ENCODE measurements around the gene B3GAT2.

Gene B3GAT2

GRCh38 chr6:70863343-70863742, 93.5 kb downstream of the B3GAT2 start:
- Histone ChIP-seq H3K4me1 (ENCODE audit: low read length) (no peaks in the 10 kb centered on the region), H3K9me2 (replicated peaks; ENCODE audit: insufficient read depth, low read length) (no peaks in the 10 kb centered on the region), H3K9ac (ENCODE audit: low read length) (no peak overlapping the region), H2AFZ (ENCODE audit: low read length) (no peak overlapping the region), H3K27me3 (replicated peaks; ENCODE audit: insufficient read depth, low read length) (no peaks in the 10 kb centered on the region), H3K9me3 (replicated peaks; ENCODE audit: insufficient read depth, low read length) (no peaks in the 10 kb centered on the region), H3K36me3 (replicated peaks; ENCODE audit: insufficient read depth, low read length) (no peaks in the 10 kb centered on the region), H3K79me2 (ENCODE audit: low read length) (no peaks in the 10 kb centered on the region), H3K4me2 (ENCODE audit: low read depth, low read length) (no peak overlapping the region), H3K27ac (ENCODE audit: low read length) (no peak overlapping the region), H4K20me1 (ENCODE audit: insufficient read depth, low read length) (no peaks in the 10 kb centered on the region), H3K4me3 (ENCODE audit: low read length) (no peak overlapping the region), H3F3A (ENCODE audit: insufficient read depth, low read length) (no peaks in the 10 kb centered on the region)
- TF ChIP-seq EZH2phosphoT487 (IDR thresholded peaks at IDR 0.05; ENCODE audit: low read length), result no peak
- TF ChIP-seq, protein P1, sequence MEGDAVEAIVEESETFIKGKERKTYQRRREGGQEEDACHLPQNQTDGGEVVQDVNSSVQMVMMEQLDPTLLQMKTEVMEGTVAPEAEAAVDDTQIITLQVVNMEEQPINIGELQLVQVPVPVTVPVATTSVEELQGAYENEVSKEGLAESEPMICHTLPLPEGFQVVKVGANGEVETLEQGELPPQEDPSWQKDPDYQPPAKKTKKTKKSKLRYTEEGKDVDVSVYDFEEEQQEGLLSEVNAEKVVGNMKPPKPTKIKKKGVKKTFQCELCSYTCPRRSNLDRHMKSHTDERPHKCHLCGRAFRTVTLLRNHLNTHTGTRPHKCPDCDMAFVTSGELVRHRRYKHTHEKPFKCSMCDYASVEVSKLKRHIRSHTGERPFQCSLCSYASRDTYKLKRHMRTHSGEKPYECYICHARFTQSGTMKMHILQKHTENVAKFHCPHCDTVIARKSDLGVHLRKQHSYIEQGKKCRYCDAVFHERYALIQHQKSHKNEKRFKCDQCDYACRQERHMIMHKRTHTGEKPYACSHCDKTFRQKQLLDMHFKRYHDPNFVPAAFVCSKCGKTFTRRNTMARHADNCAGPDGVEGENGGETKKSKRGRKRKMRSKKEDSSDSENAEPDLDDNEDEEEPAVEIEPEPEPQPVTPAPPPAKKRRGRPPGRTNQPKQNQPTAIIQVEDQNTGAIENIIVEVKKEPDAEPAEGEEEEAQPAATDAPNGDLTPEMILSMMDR (IDR thresholded peaks at IDR 0.05; ENCODE audit: low read length), result no peak
- no peak for TF ChIP-seq EZH2 (optimal IDR thresholded peaks at IDR 0.05; ENCODE audit: low read depth, low read length)
- DNase-seq, result no peak

DNA sequence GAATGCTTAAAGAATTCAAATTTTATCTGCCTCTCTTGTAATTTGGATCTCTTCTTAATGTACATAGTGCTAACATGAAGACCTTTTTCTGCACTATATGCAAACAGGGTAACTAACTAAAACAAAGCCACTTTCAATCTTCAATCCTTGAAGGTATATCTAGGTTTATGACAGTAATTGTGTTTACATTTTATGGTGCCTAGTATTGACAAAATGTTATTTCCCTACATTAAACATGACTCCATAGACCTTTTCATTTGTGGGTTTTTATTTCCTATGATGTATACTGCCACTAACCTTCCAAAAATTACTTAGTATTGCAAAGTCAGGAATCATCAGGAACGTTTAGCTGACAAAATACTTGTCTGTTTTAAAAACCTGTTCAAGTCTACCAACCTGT, 95.9 kb downstream of the B3GAT2 start:
- H4K20me1 ChIP-seq (ENCODE audit: insufficient read depth, low read length), result no peaks in the 10 kb centered on the region
- no peak overlapping the region for H3K4me3 ChIP-seq (ENCODE audit: low read length)
- no peak for DNase-seq
- no peaks in the 10 kb centered on the region for H3K79me2 ChIP-seq (ENCODE audit: low read length)
- H3K9me3 ChIP-seq (replicated peaks; ENCODE audit: insufficient read depth, low read length), result no peaks in the 10 kb centered on the region
- H3K27ac ChIP-seq (ENCODE audit: low read length), result no peak overlapping the region
- H3F3A ChIP-seq (ENCODE audit: insufficient read depth, low read length), result no peaks in the 10 kb centered on the region
- no peaks in the 10 kb centered on the region for H3K9me2 ChIP-seq (replicated peaks; ENCODE audit: insufficient read depth, low read length)
- TF ChIP-seq EZH2 (optimal IDR thresholded peaks at IDR 0.05; ENCODE audit: low read depth, low read length) (no peak), EZH2phosphoT487 (IDR thresholded peaks at IDR 0.05; ENCODE audit: low read length) (no peak)
- TF ChIP-seq, protein P1 (IDR thresholded peaks at IDR 0.05; ENCODE audit: low read length), result no peak
- H3K4me2 ChIP-seq (ENCODE audit: low read depth, low read length), result no peak overlapping the region
- H3K4me1 ChIP-seq (ENCODE audit: low read length), result no peaks in the 10 kb centered on the region
- H3K27me3 ChIP-seq (replicated peaks; ENCODE audit: insufficient read depth, low read length), result no peaks in the 10 kb centered on the region
- no peaks in the 10 kb centered on the region for H3K36me3 ChIP-seq (replicated peaks; ENCODE audit: insufficient read depth, low read length)
- H3K9ac ChIP-seq (ENCODE audit: low read length), result no peak overlapping the region
- H2AFZ ChIP-seq (ENCODE audit: low read length), result no peak overlapping the region

DNA sequence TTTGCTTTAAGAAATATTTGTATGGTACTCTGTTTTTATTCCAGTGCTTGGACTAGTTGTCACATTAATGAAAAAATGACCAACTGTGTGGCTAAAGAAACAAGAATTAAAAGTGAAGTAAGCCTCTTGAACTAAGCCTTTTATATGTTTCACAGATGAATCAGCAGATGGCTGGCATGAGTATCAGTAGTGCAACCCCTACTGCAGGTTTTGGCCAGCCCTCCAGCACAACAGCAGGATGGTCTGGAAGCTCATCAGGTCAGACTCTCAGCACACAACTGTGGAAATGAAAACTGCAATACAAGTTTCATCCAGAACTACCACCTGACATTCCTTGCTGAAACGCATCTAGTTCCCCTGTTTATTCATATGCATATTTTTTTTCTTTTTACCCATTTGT, 96.8 kb downstream of the B3GAT2 start:
- H3K9me3 ChIP-seq (replicated peaks; ENCODE audit: insufficient read depth, low read length), result no peaks in the 10 kb centered on the region
- no peak for TF ChIP-seq EZH2 (optimal IDR thresholded peaks at IDR 0.05; ENCODE audit: low read depth, low read length)
- TF ChIP-seq, protein P1 (IDR thresholded peaks at IDR 0.05; ENCODE audit: low read length), result no peak
- no peak for TF ChIP-seq EZH2phosphoT487 (IDR thresholded peaks at IDR 0.05; ENCODE audit: low read length)
- H3K4me3 ChIP-seq (ENCODE audit: low read length), result no peak overlapping the region

More for the DNA sequence above, 96.8 kb downstream of the B3GAT2 start:
- no peak overlapping the region for H3K9ac ChIP-seq (ENCODE audit: low read length)
- no peaks in the 10 kb centered on the region for H3K79me2 ChIP-seq (ENCODE audit: low read length)
- no peak overlapping the region for H3K27ac ChIP-seq (ENCODE audit: low read length)
- no peaks in the 10 kb centered on the region for H3K36me3 ChIP-seq (replicated peaks; ENCODE audit: insufficient read depth, low read length)
- no peak overlapping the region for H2AFZ ChIP-seq (ENCODE audit: low read length)
- no peak for DNase-seq
- H3K9me2 ChIP-seq (replicated peaks; ENCODE audit: insufficient read depth, low read length), result no peaks in the 10 kb centered on the region
- no peaks in the 10 kb centered on the region for H4K20me1 ChIP-seq (ENCODE audit: insufficient read depth, low read length)
- no peaks in the 10 kb centered on the region for H3K4me1 ChIP-seq (ENCODE audit: low read length)
- H3K4me2 ChIP-seq (ENCODE audit: low read depth, low read length), result no peak overlapping the region
- H3K27me3 ChIP-seq (replicated peaks; ENCODE audit: insufficient read depth, low read length), result no peaks in the 10 kb centered on the region
- H3F3A ChIP-seq (ENCODE audit: insufficient read depth, low read length), result no peaks in the 10 kb centered on the region

Data from MM.1S (cell line).